Hepatocyte (in vitro differentiated cells): ENCODE results near the gene TTLL1.

Experiments
- CTCF ChIP-seq: fragments of 200-600 bp; sonication (generic); IDR thresholded peaks from 2 replicates; pipeline ENCODE4 v1.5.1; 2016; ENCODE audit warnings: antibody characterized with exemption, mild to moderate bottlenecking; ENCODE audit not compliant: poor library complexity
- EZH2 ChIP-seq: fragments of 200-600 bp; sonication (generic); IDR thresholded peaks from 2 replicates; pipeline ENCODE4 v1.6.1; 2016; ENCODE audit warnings: antibody characterized with exemption, mild to moderate bottlenecking, borderline replicate concordance

DNA sequence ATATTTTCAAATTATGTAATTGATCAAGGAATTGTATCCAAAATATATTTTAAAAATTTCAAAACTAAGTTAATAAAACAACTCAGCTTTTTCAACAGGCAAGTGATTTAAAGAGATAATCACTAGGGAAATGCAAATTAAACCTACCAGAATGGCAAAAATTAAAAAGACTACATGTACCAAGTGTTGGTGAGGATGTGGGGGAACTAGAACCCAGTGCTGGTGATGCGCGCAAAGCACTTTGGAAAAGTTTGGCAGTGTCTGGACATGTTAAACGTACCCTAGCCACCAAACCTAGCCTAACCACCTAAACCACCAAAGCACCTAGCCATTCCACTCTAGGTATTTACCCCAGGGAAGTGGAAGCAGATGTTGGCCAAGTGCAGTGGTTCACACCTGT is 97.1 kb downstream of the TTLL1 start:
- TF ChIP-seq CTCF, result no peak
- no peak for TF ChIP-seq EZH2
